T-helper 22 cell (primary cell): ENCODE measurements around the gene LTBP1.
"Not testable (repeated sequence)": the region's sequence is repeated elsewhere in the genome, so short reads cannot be mapped to it uniquely, and the experiment has no call there.

Source experiments
- DNase-seq: peaks from one replicate; pipeline ENCODE4 v3.0.0-alpha.2; 2020; ENCODE audit warnings: low read depth

Gene LTBP1

GRCh38 chr2:33430856-33431255 is 484.1 kb downstream of the LTBP1 start:
- no peak for DNase-seq

- DNase-seq = no peak
Observed at GRCh38 chr2:33432871-33433270, 486.1 kb downstream of the LTBP1 start.

GRCh38 chr2:33433279-33434235 is 486.8 kb downstream of the LTBP1 start:
- DNase-seq = no peak

GRCh38 chr2:33435518-33435917 is 488.8 kb downstream of the LTBP1 start:
- no peak for DNase-seq

- DNase-seq = no peak
Observed at GRCh38 chr2:33436083-33436482, 489.3 kb downstream of the LTBP1 start.

- no peak for DNase-seq
Observed at GRCh38 chr2:33437297-33437696, 490.5 kb downstream of the LTBP1 start.

- no peak for DNase-seq
Observed at GRCh38 chr2:33437815-33438214, 491.1 kb downstream of the LTBP1 start.

- no peak for DNase-seq
Observed at GRCh38 chr2:33441235-33441810, 494.6 kb downstream of the LTBP1 start.

- not testable (repeated sequence) for DNase-seq
Observed at GRCh38 chr2:33442052-33442451, 495.3 kb downstream of the LTBP1 start.

GRCh38 chr2:33442528-33443079 is 495.9 kb downstream of the LTBP1 start:
- no peak for DNase-seq

GRCh38 chr2:33443274-33443829 is 496.6 kb downstream of the LTBP1 start:
- no peak for DNase-seq

GRCh38 chr2:33444967-33445366 is 498.2 kb downstream of the LTBP1 start:
- DNase-seq = no peak

- no peak for DNase-seq
Observed at GRCh38 chr2:33448220-33448899, 501.6 kb downstream of the LTBP1 start.
